OCI-LY7 (cell line): ENCODE measurements around the gene PGD.

Experiments
- EZH2phosphoT487 ChIP-seq: fragments of 200-600 bp; sonication (generic); IDR thresholded peaks from 2 replicates; pipeline ENCODE4 v1.6.1; 2018; ENCODE audit warnings: low read depth, borderline replicate concordance, mild to moderate bottlenecking, mixed run types, antibody characterized with exemption, low read length, moderate library complexity, mixed read lengths
- TF ChIP-seq, protein P1 (sequence below): fragments of 200-600 bp; sonication (generic); conservative IDR thresholded peaks from 2 replicates; pipeline ENCODE4 v1.5.1; 2014; ENCODE audit warnings: mild to moderate bottlenecking, antibody characterized with exemption, low read length, moderate library complexity, mixed read lengths

DNA sequence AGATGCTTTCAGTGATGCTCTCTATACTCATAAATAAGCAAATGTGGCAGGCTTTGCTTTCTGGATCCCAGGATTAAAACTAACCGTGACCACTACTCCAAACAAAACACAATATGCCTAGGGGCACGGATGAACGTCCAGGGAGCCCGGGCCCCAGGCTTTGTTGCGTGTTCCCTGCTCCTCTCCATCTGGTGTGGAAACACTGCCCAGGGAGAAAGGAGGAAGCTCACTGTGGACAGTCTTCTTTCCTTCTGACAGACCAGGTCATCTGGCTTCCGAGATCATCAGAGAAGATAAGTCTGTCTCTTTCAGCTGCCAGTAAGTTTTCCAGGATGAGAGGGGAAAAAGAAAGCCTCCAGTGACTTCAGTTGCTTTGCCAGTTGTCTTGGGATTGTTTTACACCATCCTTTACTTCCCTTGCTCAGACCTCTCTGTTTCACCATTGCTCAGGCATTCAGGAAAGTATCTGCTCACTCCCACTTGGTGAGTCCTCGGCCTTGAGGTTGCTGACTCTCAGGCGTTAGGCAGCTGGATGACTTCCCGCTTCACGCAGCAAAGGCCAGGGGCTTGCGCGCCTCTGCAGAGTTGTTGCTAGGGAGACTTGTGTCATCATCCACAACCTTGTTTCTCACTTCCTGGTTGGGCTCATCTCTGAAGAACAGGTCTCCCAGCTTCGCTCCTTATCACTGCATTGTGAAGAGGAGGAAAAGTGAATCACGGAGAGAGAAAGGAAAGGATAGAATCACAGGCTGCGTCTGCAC lies 20.6 kb upstream of the PGD start:
- TF ChIP-seq, protein P1, sequence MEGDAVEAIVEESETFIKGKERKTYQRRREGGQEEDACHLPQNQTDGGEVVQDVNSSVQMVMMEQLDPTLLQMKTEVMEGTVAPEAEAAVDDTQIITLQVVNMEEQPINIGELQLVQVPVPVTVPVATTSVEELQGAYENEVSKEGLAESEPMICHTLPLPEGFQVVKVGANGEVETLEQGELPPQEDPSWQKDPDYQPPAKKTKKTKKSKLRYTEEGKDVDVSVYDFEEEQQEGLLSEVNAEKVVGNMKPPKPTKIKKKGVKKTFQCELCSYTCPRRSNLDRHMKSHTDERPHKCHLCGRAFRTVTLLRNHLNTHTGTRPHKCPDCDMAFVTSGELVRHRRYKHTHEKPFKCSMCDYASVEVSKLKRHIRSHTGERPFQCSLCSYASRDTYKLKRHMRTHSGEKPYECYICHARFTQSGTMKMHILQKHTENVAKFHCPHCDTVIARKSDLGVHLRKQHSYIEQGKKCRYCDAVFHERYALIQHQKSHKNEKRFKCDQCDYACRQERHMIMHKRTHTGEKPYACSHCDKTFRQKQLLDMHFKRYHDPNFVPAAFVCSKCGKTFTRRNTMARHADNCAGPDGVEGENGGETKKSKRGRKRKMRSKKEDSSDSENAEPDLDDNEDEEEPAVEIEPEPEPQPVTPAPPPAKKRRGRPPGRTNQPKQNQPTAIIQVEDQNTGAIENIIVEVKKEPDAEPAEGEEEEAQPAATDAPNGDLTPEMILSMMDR: no peak
- TF ChIP-seq EZH2phosphoT487: no peak
